Esophagus muscularis mucosa (tissue), 3 donors: ENCODE measurements around the gene KIF5C.

Experiments used
- POLR2A ChIP-seq: fragments of 450-650 bp; IDR thresholded peaks from one replicate; pipeline ENCODE4 v1.6.1; 2017; ENCODE audit warnings: antibody characterized with exemption, moderate library complexity, mild to moderate bottlenecking, low read depth
- TF ChIP-seq, protein P1 (sequence below), 3 experiments: fragments of 200-600 bp in 2 of 3; fragments of 450-650 bp in 1 of 3; sonication (generic) in 2 of 3; IDR thresholded peaks; one replicate each; pipeline ENCODE4 v1.5.1; 2017 to 2019; ENCODE audit warnings: antibody characterized with exemption in 3 of 3, mild to moderate bottlenecking in 2 of 3, moderate library complexity in 1 of 3

- TF ChIP-seq, protein P1, sequence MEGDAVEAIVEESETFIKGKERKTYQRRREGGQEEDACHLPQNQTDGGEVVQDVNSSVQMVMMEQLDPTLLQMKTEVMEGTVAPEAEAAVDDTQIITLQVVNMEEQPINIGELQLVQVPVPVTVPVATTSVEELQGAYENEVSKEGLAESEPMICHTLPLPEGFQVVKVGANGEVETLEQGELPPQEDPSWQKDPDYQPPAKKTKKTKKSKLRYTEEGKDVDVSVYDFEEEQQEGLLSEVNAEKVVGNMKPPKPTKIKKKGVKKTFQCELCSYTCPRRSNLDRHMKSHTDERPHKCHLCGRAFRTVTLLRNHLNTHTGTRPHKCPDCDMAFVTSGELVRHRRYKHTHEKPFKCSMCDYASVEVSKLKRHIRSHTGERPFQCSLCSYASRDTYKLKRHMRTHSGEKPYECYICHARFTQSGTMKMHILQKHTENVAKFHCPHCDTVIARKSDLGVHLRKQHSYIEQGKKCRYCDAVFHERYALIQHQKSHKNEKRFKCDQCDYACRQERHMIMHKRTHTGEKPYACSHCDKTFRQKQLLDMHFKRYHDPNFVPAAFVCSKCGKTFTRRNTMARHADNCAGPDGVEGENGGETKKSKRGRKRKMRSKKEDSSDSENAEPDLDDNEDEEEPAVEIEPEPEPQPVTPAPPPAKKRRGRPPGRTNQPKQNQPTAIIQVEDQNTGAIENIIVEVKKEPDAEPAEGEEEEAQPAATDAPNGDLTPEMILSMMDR (IDR thresholded peaks at IDR 0.05) = no peak
- TF ChIP-seq POLR2A = no peak
Measured at GRCh38 chr2:149059822-149060221, 184.8 kb downstream of the KIF5C start.
